HTR-8/SVneo (cell line): ENCODE measurements around the gene MAG.

Experiments
- DNase-seq: peaks from one replicate; pipeline ENCODE4 v3.0.0; 2011; ENCODE audit warnings: low spot score, mixed read lengths; ENCODE audit not compliant: insufficient read length
- FAIRE-seq: peaks from 2 replicates; lab custom pipeline; 2011; peaks lifted over from hg19 to GRCh38; lab: Jason Lieb, UNC

Gene MAG

GRCh38 chr19:35264268-35265125 lies 27.5 kb upstream of the MAG start:
- DNase-seq = no peak
- no peak for FAIRE-seq

- FAIRE-seq = no peak
Observed at GRCh38 chr19:35265126-35265899, 26.6 kb upstream of the MAG start.

GRCh38 chr19:35265900-35266519 lies 26.0 kb upstream of the MAG start:
- no peak for DNase-seq
- FAIRE-seq = no peak

More at GRCh38 chr19:35265126-35265899, 26.6 kb upstream of the MAG start:
- no peak for DNase-seq

- no peak for FAIRE-seq
- no peak for DNase-seq
Observed at GRCh38 chr19:35266520-35267352, 25.2 kb upstream of the MAG start.

- no peak for FAIRE-seq
Observed at GRCh38 chr19:35267353-35267817, 24.6 kb upstream of the MAG start.

GRCh38 chr19:35267818-35268535 lies 24.0 kb upstream of the MAG start:
- DNase-seq (peak; percentile 90), FAIRE-seq (peak; percentile 66)

More at GRCh38 chr19:35267353-35267817, 24.6 kb upstream of the MAG start:
- DNase-seq = no peak

GRCh38 chr19:35268536-35269437 lies 23.2 kb upstream of the MAG start, which contains the start of gene USF2:
Gene USF2 (plus strand): TSS chr19:35268962. CDS start chr19:35269102, 140 bp downstream.
- DNase-seq = peak; percentile 74
- FAIRE-seq = no peak

GRCh38 chr19:35269438-35270117 lies 22.4 kb upstream of the MAG start:
- FAIRE-seq = peak; percentile 81
- DNase-seq = peak; percentile 84

GRCh38 chr19:35270381-35270811 lies 21.6 kb upstream of the MAG start:
- FAIRE-seq (no peak), DNase-seq (no peak)

- no peak for DNase-seq
- FAIRE-seq = no peak
Observed at GRCh38 chr19:35271546-35271945, 20.4 kb upstream of the MAG start.

- DNase-seq = no peak
- FAIRE-seq = no peak
Observed at GRCh38 chr19:35272122-35272719, 19.7 kb upstream of the MAG start.

GRCh38 chr19:35272954-35273649 lies 18.9 kb upstream of the MAG start:
- no peak for DNase-seq
- no peak for FAIRE-seq

GRCh38 chr19:35273686-35274259 lies 18.2 kb upstream of the MAG start:
- FAIRE-seq = no peak

GRCh38 chr19:35274323-35274722 lies 17.6 kb upstream of the MAG start:
- FAIRE-seq (no peak), DNase-seq (no peak)

More at GRCh38 chr19:35273686-35274259, 18.2 kb upstream of the MAG start:
- no peak for DNase-seq

GRCh38 chr19:35276706-35277281 lies 15.2 kb upstream of the MAG start:
- DNase-seq (no peak), FAIRE-seq (no peak)
